Jurkat, Clone E6-1 (cell line): ENCODE data around the gene TSGA10IP.

Experiments
- DNase-seq: peaks from one replicate; pipeline ENCODE4 v3.0.0-alpha.2; 2011; ENCODE audit warnings: low read depth, low spot score
- H3K4me3 ChIP-seq: 2 replicates; pipeline ENCODE4 v1.5.1; 2011; ENCODE audit warnings: mild to moderate bottlenecking, low read length, control low read depth, moderate library complexity

TSGA10IP gene

DNA sequence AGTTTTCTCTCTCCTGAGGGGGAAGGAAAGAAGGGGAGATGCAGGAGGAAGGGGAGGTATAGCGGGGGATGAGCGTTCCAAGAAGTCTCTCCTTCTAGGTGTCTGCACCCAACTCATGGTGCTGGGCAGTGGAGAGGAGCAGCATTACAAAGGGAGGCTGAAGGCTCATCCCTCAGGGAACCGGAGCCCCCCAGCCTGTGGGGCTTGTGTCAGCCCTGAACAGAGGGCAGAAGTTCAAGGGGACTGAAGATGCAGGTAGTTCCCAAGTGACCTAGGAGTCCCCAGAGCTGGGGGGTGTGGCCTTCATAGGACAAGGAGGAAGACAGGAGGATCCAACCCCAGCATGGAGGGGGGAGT, 28.2 kb upstream of the TSGA10IP start:
- no peak overlapping the region for H3K4me3 ChIP-seq

GRCh38 chr11:65917434-65918210, 27.7 kb upstream of the TSGA10IP start:
- no peak for DNase-seq
- peak overlapping the region; percentile 88 for H3K4me3 ChIP-seq

More for the DNA sequence above, 28.2 kb upstream of the TSGA10IP start:
- no peak for DNase-seq

- DNase-seq, result no peak
Measured at GRCh38 chr11:65918211-65919140, 26.8 kb upstream of the TSGA10IP start, which contains the start of gene C11orf68. C11orf68 (minus strand) TSS chr11:65919062; CDS start chr11:65919031, 31 bp downstream.

DNA sequence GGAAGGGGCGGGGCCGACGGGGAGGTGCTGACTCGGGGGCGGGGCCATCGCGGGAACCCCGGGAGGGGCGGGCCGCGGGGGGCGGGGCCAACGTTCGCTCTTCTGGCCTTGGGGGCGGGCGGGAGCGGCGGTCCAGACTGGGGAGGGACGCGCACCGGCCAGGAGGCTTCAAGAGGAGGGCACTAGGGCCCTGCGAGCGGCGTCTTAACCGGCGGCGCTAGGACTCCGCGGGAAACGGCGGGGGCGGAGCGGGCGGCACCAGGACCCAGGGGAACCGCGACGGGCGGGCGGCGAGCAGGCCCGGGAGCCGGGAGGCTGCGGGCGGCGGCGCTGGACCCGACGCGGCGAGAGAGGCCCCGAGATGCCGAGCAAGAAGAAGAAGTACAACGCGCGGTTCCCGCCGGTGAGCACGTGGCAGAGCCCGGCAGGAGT, 26.1 kb upstream of the TSGA10IP start, which contains the start of gene DRAP1:
Gene DRAP1 (plus strand): TSS at position 286 of the 432 bp plus-strand sequence. CDS start 76 bp downstream, at position 362.
- peak; percentile 93 for DNase-seq
- H3K4me3 ChIP-seq, result peak within 1 kb of the TSS; percentile 88

More at GRCh38 chr11:65918211-65919140, 26.8 kb upstream of the TSGA10IP start, which contains the start of gene C11orf68:
- H3K4me3 ChIP-seq, result peak within 1 kb of the TSS; percentile 88

DNA sequence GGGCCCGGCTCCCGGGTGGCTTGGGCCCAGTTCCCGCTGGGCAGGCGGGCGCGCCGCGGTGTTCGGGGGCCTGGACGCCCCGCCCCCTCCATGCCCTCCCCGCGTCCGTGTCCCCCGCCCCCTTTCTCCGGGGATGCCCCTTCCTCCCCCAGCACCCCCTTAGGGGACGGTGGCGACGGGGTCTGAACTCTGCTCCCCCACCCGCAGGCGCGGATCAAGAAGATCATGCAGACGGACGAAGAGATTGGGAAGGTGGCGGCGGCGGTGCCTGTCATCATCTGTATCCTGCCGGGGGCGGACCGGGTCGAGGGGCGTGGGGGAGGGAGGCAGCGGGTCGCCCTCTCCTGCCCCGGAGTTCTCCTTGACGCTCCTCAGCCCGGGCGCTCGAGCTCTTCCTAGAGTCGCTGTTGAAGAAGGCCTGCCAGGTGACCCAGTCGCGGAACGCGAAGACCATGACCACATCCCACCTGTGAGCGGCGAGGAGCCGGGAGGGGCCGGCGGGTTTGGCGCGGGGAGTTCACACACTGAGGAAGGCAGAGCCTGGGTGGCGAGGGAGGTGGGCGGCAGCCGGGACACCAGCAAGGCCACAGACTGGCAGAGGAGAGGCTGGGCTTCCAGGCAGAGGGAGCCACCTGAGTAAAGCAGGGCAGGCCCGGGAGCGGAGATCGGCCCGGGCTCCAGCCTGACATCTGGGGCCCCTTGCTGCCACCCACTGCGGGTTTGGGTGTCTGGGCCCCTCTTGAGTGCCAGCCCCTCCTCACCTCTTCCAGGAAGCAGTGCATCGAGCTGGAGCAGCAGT, 25.5 kb upstream of the TSGA10IP start:
- H3K4me3 ChIP-seq, result peak overlapping the region; percentile 66
- DNase-seq, result no peak

DNA sequence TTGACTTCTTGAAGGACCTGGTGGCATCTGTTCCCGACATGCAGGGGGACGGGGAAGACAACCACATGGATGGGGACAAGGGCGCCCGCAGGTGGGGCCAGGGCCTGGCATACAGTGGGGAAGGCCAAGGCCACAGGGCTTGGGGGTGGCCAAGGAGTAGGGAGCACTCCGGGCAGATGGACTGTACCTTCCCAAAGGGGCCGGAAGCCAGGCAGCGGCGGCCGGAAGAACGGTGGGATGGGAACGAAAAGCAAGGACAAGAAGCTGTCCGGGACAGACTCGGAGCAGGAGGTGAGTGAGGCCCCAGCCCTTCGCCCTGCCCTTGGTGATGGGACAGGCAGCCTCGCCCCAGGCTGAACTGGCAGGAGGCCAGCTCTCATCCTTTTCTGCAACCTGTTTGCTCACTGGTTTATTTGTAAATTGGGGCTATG, 24.9 kb upstream of the TSGA10IP start:
- H3K4me3 ChIP-seq, result peak overlapping the region; percentile 66
- DNase-seq, result no peak

- no peak for DNase-seq
- no peak overlapping the region for H3K4me3 ChIP-seq
Measured at GRCh38 chr11:65921033-65921555, 24.2 kb upstream of the TSGA10IP start.

DNA sequence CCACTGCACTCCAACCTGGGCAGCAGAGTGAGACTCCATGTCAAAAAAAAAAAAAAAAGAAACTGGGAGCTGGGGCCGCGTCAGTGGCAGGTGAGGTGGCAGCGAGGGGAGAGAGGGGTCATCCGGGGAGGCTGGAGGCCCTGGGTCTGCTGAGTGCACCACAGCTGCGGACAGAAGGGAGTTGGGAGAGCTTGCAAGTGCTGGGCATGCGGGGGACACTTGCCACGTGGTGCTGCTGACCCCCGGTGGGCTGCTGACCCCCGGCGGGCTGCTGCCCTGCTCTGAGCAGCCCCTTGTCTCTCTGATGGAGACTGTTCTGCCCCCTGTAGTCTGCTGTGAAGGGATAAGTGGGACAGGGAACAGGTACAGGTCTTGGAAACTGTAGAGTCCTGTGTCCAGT, 23.4 kb upstream of the TSGA10IP start:
- DNase-seq, result no peak
- H3K4me3 ChIP-seq, result no peak overlapping the region

- no peak for DNase-seq
- H3K4me3 ChIP-seq, result no peak overlapping the region
Measured at GRCh38 chr11:65922565-65922964, 22.7 kb upstream of the TSGA10IP start.

- no peak for DNase-seq
- H3K4me3 ChIP-seq, result no peak overlapping the region
Measured at GRCh38 chr11:65925397-65925796, 19.9 kb upstream of the TSGA10IP start.

DNA sequence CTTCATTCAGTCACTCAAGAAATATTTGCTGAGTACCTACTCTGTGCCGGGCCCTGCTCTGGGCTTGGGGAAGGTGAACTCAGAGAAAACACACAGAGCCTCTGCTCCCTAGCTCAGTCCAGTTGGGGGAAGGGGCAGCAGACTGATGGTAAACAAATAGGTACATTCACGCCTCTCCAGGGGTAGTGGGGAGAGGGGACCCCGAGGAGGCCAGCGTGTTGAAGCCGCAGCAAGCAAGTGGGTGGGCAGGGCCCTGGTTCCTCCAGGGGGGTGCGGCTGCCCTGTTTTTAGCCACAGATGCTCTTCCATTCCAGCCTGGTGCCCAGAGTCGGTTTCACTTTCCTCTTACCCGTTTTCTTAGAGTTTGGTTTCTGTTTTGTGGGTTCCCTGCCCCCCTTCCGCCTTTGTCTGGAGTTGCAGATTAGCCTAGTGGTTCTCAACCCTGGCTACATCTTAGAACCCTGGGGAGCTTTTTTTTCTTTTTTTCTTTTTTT, 17.3 kb upstream of the TSGA10IP start:
- H3K4me3 ChIP-seq, result peak overlapping the region; percentile 36
- DNase-seq, result peak; percentile 95

GRCh38 chr11:65928667-65929066, 16.6 kb upstream of the TSGA10IP start:
- DNase-seq, result no peak
- H3K4me3 ChIP-seq, result peak overlapping the region; percentile 20; the same call in 1 of the 2 replicates

- no peak overlapping the region for H3K4me3 ChIP-seq
- DNase-seq, result no peak
Measured at GRCh38 chr11:65931773-65932557, 13.3 kb upstream of the TSGA10IP start.

DNA sequence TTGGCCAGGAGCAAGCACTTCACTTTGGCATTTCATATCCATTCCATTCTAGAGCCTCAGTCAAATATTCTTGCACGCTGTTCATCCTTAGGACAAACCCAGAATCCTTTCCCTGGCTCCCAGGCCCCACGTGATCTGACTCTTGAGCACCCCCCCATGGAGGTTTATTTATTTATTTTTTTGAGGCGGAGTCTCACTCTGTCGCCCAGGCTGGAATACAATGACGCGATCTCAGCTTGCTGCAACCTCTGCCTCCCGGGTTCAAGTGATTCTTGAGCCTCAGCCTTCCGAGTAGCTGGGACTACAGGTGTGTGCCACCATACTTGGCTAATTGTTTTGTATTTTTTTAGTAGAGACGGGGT, 12.7 kb upstream of the TSGA10IP start:
- no peak overlapping the region for H3K4me3 ChIP-seq
- no peak for DNase-seq

DNA sequence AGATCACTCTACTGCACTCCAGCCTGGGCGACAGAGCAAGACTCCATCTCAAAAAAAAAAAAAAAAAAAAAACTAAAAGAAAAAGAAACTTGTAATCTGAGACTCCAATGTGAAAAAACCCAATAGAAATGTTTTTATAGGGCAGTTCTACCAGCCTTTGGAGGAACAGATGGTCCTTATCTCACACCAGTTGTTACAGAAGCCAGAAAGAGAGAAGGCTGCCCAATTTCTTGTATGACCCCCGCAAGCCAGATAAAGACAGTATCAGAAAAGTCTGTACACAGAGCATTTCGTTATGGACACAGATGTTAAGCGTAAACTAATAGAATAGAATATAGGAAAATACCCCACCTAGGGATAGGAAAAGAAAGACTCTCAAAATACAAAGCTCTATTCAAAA, 11.3 kb upstream of the TSGA10IP start:
- DNase-seq, result no peak
- H3K4me3 ChIP-seq, result no peak overlapping the region

DNA sequence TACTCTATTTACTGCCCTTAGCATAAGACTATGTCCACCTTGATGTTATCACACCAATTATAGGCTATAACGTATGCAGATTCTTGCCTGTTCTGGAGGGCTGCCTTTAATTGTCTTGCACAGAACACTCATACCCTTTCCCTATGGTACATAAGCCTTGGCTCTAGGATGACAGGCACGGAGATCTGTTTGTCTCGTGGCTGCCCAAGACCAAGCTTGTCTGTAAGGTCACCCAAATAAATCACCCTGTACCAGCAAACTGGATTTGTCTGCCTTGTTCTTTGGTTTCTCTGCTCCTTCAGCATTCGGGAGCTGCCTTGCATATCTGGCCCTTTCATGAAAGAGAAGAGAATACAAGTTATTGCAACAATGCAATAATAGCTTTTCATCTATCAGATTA, 7.5 kb upstream of the TSGA10IP start:
- no peak for DNase-seq

DNA sequence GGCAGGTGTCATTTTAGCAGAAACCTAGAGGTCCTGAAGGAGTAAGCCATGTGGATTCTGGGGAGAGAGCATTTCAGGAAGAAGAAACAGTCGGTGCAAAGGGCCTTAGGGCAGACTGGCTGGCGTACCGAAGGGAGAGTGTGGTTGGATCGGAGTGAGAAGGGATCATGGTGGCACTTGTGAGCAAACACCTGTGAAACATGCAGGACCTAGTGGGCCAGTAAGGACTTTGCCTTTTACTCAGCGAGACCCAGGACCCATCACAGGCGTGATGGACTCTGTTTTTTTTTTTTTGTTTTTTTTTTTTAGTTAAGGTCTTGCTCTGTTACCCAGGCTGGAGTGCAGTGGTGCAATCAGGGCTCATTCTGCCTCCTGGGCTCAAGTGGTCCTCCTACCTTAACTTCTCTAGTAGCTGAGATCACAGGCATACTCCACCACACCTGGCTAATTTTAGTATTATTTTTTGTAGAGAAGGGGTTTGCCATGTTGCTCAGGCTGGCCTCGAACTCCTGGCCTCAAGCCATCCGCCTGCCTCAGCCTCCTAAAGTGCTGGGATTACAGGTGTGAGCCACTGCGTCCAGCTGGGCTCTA, 3.5 kb upstream of the TSGA10IP start:
- DNase-seq, result no peak
- H3K4me3 ChIP-seq, result no peak overlapping the region

More for the DNA sequence above, 7.5 kb upstream of the TSGA10IP start:
- no peak overlapping the region for H3K4me3 ChIP-seq
